Activated CD8-positive, alpha-beta memory T cell treated with anti-CD3 and anti-CD28 coated beads, Interleukin-2, amount 50 U/mL, for 1 hour (primary cell): ENCODE data around the gene CDA.

Source experiments
- DNase-seq: peaks from one replicate; pipeline ENCODE4 v3.0.0-alpha.2; 2020; ENCODE audit errors: extremely low read depth

Gene CDA

GRCh38 chr1:20615946-20616846 is 27.3 kb downstream of the CDA start:
- no peak for DNase-seq

GRCh38 chr1:20616847-20617487 is 28.1 kb downstream of the CDA start:
- DNase-seq, result no peak

GRCh38 chr1:20618550-20618949 is 29.7 kb downstream of the CDA start:
- no peak for DNase-seq

GRCh38 chr1:20619999-20620398 is 31.1 kb downstream of the CDA start:
- no peak for DNase-seq

GRCh38 chr1:20621012-20621411 is 32.1 kb downstream of the CDA start:
- DNase-seq, result no peak

- DNase-seq, result no peak
These were observed 35.8 kb downstream of the CDA start for GRCh38 chr1:20624709-20625108.

- no peak for DNase-seq
These were observed 36.5 kb downstream of the CDA start for GRCh38 chr1:20625176-20626097.

GRCh38 chr1:20626098-20626427 is 37.2 kb downstream of the CDA start:
- no peak for DNase-seq

- DNase-seq, result no peak
These were observed 37.6 kb downstream of the CDA start for GRCh38 chr1:20626524-20626923.

GRCh38 chr1:20630729-20631128 is 41.8 kb downstream of the CDA start:
- no peak for DNase-seq

- no peak for DNase-seq
These were observed 43.5 kb downstream of the CDA start for GRCh38 chr1:20632386-20632785.

GRCh38 chr1:20633190-20634064 is 44.5 kb downstream of the CDA start, which contains the start of gene PINK1:
Gene PINK1 (plus strand): TSS chr1:20633458. CDS start chr1:20633549, 91 bp downstream.
- peak; percentile 42 for DNase-seq

- no peak for DNase-seq
These were observed 45.2 kb downstream of the CDA start for GRCh38 chr1:20634065-20634593.

- DNase-seq, result no peak
These were observed 45.7 kb downstream of the CDA start for GRCh38 chr1:20634594-20635084.

GRCh38 chr1:20636785-20637347 is 48.0 kb downstream of the CDA start:
- no peak for DNase-seq

GRCh38 chr1:20640183-20640597 is 51.3 kb downstream of the CDA start:
- DNase-seq, result no peak

GRCh38 chr1:20641975-20642374 is 53.1 kb downstream of the CDA start:
- DNase-seq, result no peak

GRCh38 chr1:20643080-20643479 is 54.2 kb downstream of the CDA start:
- no peak for DNase-seq

GRCh38 chr1:20644416-20644815 is 55.5 kb downstream of the CDA start:
- no peak for DNase-seq

GRCh38 chr1:20645414-20645813 is 56.5 kb downstream of the CDA start:
- no peak for DNase-seq
